Endothelial cell of umbilical vein (primary cell): ENCODE results near the gene KCND2. TPM values are rescaled to one million over a fixed set of nuclear protein-coding genes. Genes with fewer than 3 reads are reported as not detected.

Experiments used
- BruUV-seq: library from RNA; stranded (reverse); fragments of 400-500 nt; replicated peaks from 2 replicates; lab custom pipeline; 2021; lab: Mats Ljungman, UMichigan
- CTCF ChIA-PET: fragments of 300-600, 350-600 bp; sonication (Branson Sonifier 250); formaldehyde crosslinking; loops from one replicate; lab custom pipeline; 2021; ENCODE audit warnings: antibody characterized with exemption, inconsistent platforms; lab: Charles Lee
- POLR2A ChIA-PET: fragments of 300-600, 350-600 bp; sonication (Branson Sonifier 250); formaldehyde crosslinking; loops from one replicate; lab custom pipeline; 2021; ENCODE audit warnings: antibody characterized with exemption, inconsistent platforms; lab: Charles Lee
- DNase-seq: peaks from one replicate; pipeline ENCODE4 v3.0.0-alpha.2; 2011; ENCODE audit warnings: low read depth, low spot score
- FAIRE-seq: peaks from 2 replicates; lab custom pipeline; 2011; peaks lifted over from hg19 to GRCh38; lab: Jason Lieb, UNC
- H2AFZ ChIP-seq: 2 replicates; pipeline ENCODE4 v1.6.0; 2012; ENCODE audit warnings: low read depth, low read length, control low read depth, inconsistent platforms
- H3K27ac ChIP-seq: 2 replicates; pipeline ENCODE4 v1.5.1; 2011; ENCODE audit warnings: low read depth, mild to moderate bottlenecking, control low read depth, low read length, moderate library complexity; ENCODE audit not compliant: insufficient read depth
- H3K27me3 ChIP-seq, 2 experiments: 2 replicates each; pipeline versions ENCODE4 v1.6.0 to v1.6.1; 2011; ENCODE audit warnings: low read length in 2 of 2, mixed read lengths in 1 of 2; ENCODE audit not compliant: control insufficient read depth in 2 of 2, insufficient read depth in 2 of 2
- H3K36me3 ChIP-seq, 2 experiments: 2 replicates in 1 of 2; 3 replicates in 1 of 2; pipeline ENCODE4 v1.5.1; 2011; ENCODE audit warnings: low read length in 2 of 2, mild to moderate bottlenecking in 1 of 2, moderate library complexity in 1 of 2; ENCODE audit not compliant: control insufficient read depth in 2 of 2, insufficient read depth in 2 of 2; ENCODE audit errors: extremely low read depth in 1 of 2
- H3K4me1 ChIP-seq: 3 replicates; pipeline ENCODE4 v1.5.1; 2011; ENCODE audit warnings: mild to moderate bottlenecking, low read length; ENCODE audit not compliant: control insufficient read depth, insufficient read depth; ENCODE audit errors: extremely low read depth
- H3K4me2 ChIP-seq: 2 replicates; pipeline ENCODE4 v1.6.1; 2011; ENCODE audit warnings: low read length, control low read depth, mixed read lengths; ENCODE audit not compliant: insufficient read depth
- H3K4me3 ChIP-seq, 3 experiments: fragments of 200-600 bp in 1 of 3; sonication (generic), shearing (Covaris generic) in 1 of 3; replicated peaks in 1 of 3; 2 replicates each; pipeline ENCODE4 v1.5.1; 2011 to 2016; ENCODE audit warnings: control low read depth in 3 of 3, low read length in 3 of 3, mild to moderate bottlenecking in 2 of 3, inconsistent platforms in 1 of 3, low read depth in 1 of 3, moderate library complexity in 1 of 3; ENCODE audit not compliant: insufficient read depth in 1 of 3
- H3K79me2 ChIP-seq: 2 replicates; pipeline ENCODE4 v1.6.0; 2012; ENCODE audit warnings: low read length, inconsistent platforms; ENCODE audit not compliant: control insufficient read depth, insufficient read depth
- H3K9ac ChIP-seq: replicated peaks from 2 replicates; pipeline ENCODE3; 2011; ENCODE audit warnings: low read length, control low read depth; ENCODE audit not compliant: insufficient read depth; ENCODE audit errors: extremely low read depth
- H3K9me1 ChIP-seq: replicated peaks from 3 replicates; pipeline ENCODE4 v1.6.0; 2011; ENCODE audit warnings: mild to moderate bottlenecking, low read length; ENCODE audit not compliant: control insufficient read depth, insufficient read depth; ENCODE audit errors: extremely low read depth
- H3K9me3 ChIP-seq: replicated peaks from 2 replicates; pipeline ENCODE4 v1.5.1; 2012; ENCODE audit warnings: low read length, inconsistent platforms; ENCODE audit not compliant: control insufficient read depth, insufficient read depth
- H4K20me1 ChIP-seq: replicated peaks from 2 replicates; pipeline ENCODE3; 2011; ENCODE audit warnings: mild to moderate bottlenecking, low read length; ENCODE audit not compliant: control insufficient read depth, insufficient read depth; ENCODE audit errors: extremely low read depth
- CTCF ChIP-seq, 2 donors: IDR thresholded peaks; 1 replicate in 1 of 2; 2 replicates in 1 of 2; pipeline ENCODE4 v1.5.1; 2011; ENCODE audit warnings: low read length in 2 of 2, mild to moderate bottlenecking in 2 of 2, moderate library complexity in 2 of 2, control low read depth in 1 of 2, inconsistent platforms in 1 of 2, low read depth in 1 of 2; ENCODE audit not compliant: insufficient read depth in 1 of 2; ENCODE audit errors: extremely low read depth in 1 of 2
- EZH2 ChIP-seq: IDR thresholded peaks from 2 replicates; pipeline ENCODE4 v1.6.1; 2012; ENCODE audit warnings: borderline replicate concordance, low read depth, mild to moderate bottlenecking, moderate library complexity, low read length, inconsistent platforms; ENCODE audit not compliant: severe bottlenecking
- FOS ChIP-seq: IDR thresholded peaks from 2 replicates; pipeline ENCODE4 v1.6.1; 2011; ENCODE audit warnings: mild to moderate bottlenecking, low read length, moderate library complexity, borderline replicate concordance; ENCODE audit not compliant: insufficient read depth
- GATA2 ChIP-seq: IDR thresholded peaks from 2 replicates; pipeline ENCODE4 v1.7.0; 2011; ENCODE audit warnings: low read depth, mild to moderate bottlenecking, moderate library complexity, mixed read lengths, low read length; ENCODE audit not compliant: insufficient read length, insufficient read depth
- JUN ChIP-seq: IDR thresholded peaks from 2 replicates; pipeline ENCODE4 v1.6.1; 2011; ENCODE audit warnings: borderline replicate concordance, low read depth; ENCODE audit not compliant: insufficient read length, insufficient read depth
- MAX ChIP-seq: IDR thresholded peaks from 2 replicates; pipeline ENCODE4 v1.6.1; 2011; ENCODE audit not compliant: insufficient read depth, insufficient read length
- POLR2AphosphoS5 ChIP-seq: IDR thresholded peaks from 2 replicates; pipeline ENCODE4 v1.6.1; 2012; ENCODE audit warnings: low read depth, mild to moderate bottlenecking, control low read depth, low read length, moderate library complexity; ENCODE audit not compliant: insufficient read depth
- dilution Hi-C: fragments of 300-500 bp; cut with MboI; formaldehyde crosslinking; loops from one replicate; pipeline ENCODE4 v1.15.0; 2019; ENCODE audit warnings: low sequenced_read_pairs; ENCODE audit not compliant: extremely low pct_ligation_motif_present
- intact Hi-C: fragments of 100-400 bp; cut with micrococcal nuclease; formaldehyde crosslinking; loops from one replicate; pipeline ENCODE4 v1.10.0; 2022
- polyA plus RNA-seq, 4 experiments: library from polyadenylated mRNA; depleted of rRNA in 3 of 4; stranded (reverse) in 3 of 4; unstranded in 1 of 4; fragments of >200 nt; gene quantifications; 2 replicates each; pipeline versions ENCODE4 v1.2.1 to v1.2.3, GENCODE V29; 2011 to 2012; ENCODE audit warnings: missing spikeins in 1 of 4
- total RNA-seq: library from RNA; stranded (reverse); gene quantifications from 2 replicates; pipeline ENCODE4 v1.2.3, GENCODE V29; 2021

The KCND2 gene
- total and polyA plus RNA-seq, 2 donors (not counting 3 experiments of a cell fraction or from before 2014, with no cell fraction given), result not detected

GRCh38 chr7:120468611-120469010, 195.6 kb downstream of the KCND2 start:
- H3K9ac ChIP-seq, result no peak overlapping the region
- no peak for FAIRE-seq
- DNase-seq, result no peak
- H2AFZ ChIP-seq, result no peak overlapping the region
- ChIA-PET CTCF (no interaction called here), POLR2A (no interaction called here)
- no peaks in the 10 kb centered on the region for H4K20me1 ChIP-seq
- intact Hi-C loops, result no loop called here
- no peak overlapping the region for H3K27ac ChIP-seq
- H3K4me3 ChIP-seq, result no peak overlapping the region
- H3K9me3 ChIP-seq, result no peaks in the 10 kb centered on the region
- no peaks in the 10 kb centered on the region for H3K36me3 ChIP-seq
- no peaks in the 10 kb centered on the region for H3K9me1 ChIP-seq
- no peak overlapping the region for H3K4me2 ChIP-seq
- no peaks in the 10 kb centered on the region for H3K4me1 ChIP-seq
- H3K79me2 ChIP-seq, result no peaks in the 10 kb centered on the region
- TF ChIP-seq EZH2, result no peak
- TF ChIP-seq MAX, result no peak
- no peak for TF ChIP-seq JUN
- TF ChIP-seq FOS, result no peak
- no peak for TF ChIP-seq CTCF (IDR thresholded peaks at IDR 0.05; ENCODE audit: extremely low read depth in 1 of 2, insufficient read depth in 1 of 2, low read depth in 1 of 2, low read length in 2 of 2)
- TF ChIP-seq GATA2, result no peak
- TF ChIP-seq POLR2AphosphoS5, result no peak
- dilution Hi-C loops, result no loop called here
- H3K27me3 ChIP-seq, result no peaks in the 10 kb centered on the region
- no TSS peak for BruUV-seq
